ENCODE measurements around the gene CAMTA1.
"Not testable (repeated sequence)": the region's sequence is repeated elsewhere in the genome, so short reads cannot be mapped to it uniquely, and the experiment has no call there.

The CAMTA1 gene, protein sequence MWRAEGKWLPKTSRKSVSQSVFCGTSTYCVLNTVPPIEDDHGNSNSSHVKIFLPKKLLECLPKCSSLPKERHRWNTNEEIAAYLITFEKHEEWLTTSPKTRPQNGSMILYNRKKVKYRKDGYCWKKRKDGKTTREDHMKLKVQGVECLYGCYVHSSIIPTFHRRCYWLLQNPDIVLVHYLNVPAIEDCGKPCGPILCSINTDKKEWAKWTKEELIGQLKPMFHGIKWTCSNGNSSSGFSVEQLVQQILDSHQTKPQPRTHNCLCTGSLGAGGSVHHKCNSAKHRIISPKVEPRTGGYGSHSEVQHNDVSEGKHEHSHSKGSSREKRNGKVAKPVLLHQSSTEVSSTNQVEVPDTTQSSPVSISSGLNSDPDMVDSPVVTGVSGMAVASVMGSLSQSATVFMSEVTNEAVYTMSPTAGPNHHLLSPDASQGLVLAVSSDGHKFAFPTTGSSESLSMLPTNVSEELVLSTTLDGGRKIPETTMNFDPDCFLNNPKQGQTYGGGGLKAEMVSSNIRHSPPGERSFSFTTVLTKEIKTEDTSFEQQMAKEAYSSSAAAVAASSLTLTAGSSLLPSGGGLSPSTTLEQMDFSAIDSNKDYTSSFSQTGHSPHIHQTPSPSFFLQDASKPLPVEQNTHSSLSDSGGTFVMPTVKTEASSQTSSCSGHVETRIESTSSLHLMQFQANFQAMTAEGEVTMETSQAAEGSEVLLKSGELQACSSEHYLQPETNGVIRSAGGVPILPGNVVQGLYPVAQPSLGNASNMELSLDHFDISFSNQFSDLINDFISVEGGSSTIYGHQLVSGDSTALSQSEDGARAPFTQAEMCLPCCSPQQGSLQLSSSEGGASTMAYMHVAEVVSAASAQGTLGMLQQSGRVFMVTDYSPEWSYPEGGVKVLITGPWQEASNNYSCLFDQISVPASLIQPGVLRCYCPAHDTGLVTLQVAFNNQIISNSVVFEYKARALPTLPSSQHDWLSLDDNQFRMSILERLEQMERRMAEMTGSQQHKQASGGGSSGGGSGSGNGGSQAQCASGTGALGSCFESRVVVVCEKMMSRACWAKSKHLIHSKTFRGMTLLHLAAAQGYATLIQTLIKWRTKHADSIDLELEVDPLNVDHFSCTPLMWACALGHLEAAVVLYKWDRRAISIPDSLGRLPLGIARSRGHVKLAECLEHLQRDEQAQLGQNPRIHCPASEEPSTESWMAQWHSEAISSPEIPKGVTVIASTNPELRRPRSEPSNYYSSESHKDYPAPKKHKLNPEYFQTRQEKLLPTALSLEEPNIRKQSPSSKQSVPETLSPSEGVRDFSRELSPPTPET (N-terminal part only)

DNA sequence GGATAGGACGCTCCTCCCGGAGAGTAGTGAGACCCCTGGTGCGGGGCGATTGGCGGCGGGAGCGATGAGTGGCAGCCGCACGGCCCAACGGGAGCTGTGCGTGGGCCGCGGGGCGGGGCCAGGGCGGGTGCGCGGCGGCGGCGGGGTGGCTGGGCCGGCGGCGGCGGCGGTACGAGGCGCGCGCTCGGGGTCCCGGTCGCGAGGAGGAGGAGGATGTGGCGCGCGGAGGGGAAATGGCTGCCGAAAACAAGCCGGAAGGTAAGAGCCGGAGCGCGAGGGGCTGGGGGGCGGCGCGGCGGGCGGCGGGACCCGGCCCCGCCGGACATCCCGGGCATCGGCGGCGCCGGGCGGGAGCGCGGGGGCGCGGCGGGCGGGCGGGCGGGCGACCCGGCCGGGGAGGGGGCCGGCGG is at the start of gene CAMTA1:
TSS of gene CAMTA1 (plus strand) at position 137 of the 410 bp plus-strand sequence. CDS start at position 214, 77 bp downstream.
- DNase-seq = no peak

GRCh38 chr1:6738987-6739676 is 46.1 kb upstream of the CAMTA1 start:
- DNase-seq = no peak

- not testable (repeated sequence) for DNase-seq
Observed at GRCh38 chr1:6742676-6743188, 42.5 kb upstream of the CAMTA1 start.

DNA sequence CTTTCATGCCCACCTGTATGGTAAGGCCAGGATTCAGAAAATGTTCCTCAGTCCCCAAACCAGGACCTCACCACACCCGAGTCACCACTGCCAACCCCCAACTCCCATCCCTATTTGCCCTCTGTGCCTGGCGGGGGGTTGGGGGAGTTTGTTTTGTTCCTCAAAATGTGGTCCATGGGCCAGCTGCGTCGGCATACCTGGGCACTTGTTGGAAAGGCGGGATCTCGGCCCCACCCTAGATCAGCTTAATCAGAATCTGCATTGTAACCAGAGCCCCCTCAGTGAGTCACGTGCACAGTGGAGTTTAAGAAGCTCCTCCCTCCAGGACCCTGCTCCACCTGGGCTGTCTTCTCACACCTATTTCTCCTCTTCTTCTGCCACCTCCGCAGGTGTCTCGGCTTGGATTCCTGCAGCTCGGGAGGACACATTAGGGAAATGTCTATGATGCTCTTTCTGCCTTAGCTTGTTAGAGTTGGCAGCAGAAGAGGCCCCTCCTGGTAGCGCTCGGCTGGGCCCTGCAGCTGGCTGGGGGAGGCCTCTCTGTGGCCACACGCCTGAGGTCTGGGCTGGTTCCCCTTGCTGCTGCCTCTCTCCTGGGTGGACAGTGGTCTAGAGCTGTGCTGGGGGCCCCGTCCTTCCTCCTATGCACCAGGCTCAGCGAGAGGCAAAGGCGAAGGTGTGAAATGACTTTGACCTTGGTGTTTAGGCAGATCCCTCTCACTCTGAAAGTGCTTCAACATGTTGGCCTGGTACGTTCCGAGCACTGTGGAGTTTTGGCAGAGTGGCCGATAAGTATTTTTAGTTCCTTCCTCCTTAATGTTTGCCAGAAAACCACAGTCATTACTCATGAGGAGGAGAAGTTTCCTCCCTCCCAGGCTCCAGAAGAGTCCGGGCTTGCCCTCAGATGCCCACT is 41.8 kb upstream of the CAMTA1 start:
- no peak for DNase-seq

- DNase-seq = no peak
Observed at GRCh38 chr1:6745073-6745472, 40.2 kb upstream of the CAMTA1 start.

GRCh38 chr1:6747674-6748073 is 37.6 kb upstream of the CAMTA1 start:
- no peak for DNase-seq

DNA sequence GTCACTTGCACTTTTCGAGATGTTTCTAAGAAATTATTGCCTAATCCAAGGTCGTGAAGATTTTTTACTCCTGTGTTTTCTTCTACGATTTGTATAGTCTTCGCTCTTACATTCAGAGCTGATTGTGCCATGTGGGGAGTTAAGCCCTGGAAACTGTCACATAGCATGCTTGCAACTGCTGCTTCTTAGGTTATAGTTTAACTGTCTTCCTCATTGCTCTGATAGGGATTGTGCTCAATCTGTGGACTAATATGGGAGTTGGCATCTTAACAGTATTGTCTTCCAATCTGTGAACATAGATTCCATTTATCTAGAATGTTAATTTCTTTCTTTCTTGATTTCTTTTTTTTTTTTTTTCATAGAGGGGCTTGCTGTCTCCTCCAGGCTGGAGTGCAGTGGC is 34.8 kb upstream of the CAMTA1 start:
- no peak for DNase-seq

- DNase-seq = no peak
Observed at GRCh38 chr1:6753320-6754140, 31.7 kb upstream of the CAMTA1 start.

DNA sequence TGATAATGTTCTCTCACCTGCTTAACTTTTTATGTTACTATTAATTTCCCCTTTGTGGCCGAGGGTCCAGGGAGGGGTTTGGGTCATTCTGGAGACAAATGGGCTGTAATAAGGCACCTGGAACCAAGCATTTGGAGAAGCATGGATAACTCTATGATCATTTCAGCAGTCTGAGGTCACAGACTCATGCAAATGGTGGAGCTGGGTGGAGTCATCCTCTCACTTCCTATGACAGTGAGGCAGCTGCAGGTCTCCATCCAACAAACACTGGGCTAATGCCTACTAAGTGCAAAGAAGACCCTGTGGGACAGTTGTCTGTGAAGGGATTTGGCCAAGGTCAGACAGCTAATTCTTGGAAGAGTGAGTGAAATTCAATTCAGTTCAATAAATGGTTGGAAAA is 28.8 kb upstream of the CAMTA1 start:
- no peak for DNase-seq

- no peak for DNase-seq
Observed at GRCh38 chr1:6757719-6758435, 27.4 kb upstream of the CAMTA1 start.

DNA sequence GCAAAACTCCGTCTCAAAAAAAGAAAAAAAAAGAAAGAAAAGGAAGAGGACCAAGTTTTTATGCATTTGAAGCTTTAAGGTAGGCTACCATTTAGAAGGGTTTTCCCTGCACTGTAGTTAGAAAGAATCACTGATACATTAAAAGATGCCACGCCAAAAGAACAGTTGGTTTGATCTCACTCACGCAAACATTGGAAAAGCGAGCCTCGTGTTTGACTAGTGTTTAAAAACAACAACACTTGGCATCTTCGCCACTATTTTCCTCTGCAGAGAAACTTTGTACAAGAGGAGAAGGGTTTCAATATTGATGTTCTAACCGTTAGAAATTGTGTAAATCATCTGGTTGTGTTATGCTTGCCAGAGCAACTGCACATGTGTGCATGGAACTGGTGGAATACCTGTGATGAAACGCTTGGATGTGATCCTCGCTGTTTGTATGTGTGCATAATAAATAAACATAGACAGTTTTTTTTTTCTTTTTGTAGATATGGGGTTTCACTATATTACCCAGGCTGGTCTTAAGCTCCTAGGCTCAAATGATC is 24.0 kb upstream of the CAMTA1 start:
- no peak for DNase-seq

DNA sequence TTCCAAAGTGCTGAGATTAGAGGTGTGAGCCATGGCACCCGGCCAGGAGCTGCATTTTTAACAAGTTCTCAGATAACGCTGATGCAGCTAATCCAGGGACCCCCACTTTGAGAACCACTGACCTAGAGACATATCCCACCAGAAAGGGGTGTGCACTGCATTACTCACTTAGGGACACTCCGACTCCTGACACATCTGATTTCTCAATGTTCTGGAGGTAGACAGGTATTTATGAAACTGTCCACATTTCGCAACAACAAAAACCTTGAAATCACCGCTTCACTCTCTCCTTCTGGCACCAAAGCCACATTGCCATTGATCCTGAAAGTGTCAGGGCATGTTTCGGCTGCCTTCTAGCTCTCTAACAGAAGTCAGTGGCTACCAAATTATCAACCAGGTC is 23.2 kb upstream of the CAMTA1 start:
- no peak for DNase-seq

GRCh38 chr1:6770751-6771440 is 14.4 kb upstream of the CAMTA1 start:
- no peak for DNase-seq

DNA sequence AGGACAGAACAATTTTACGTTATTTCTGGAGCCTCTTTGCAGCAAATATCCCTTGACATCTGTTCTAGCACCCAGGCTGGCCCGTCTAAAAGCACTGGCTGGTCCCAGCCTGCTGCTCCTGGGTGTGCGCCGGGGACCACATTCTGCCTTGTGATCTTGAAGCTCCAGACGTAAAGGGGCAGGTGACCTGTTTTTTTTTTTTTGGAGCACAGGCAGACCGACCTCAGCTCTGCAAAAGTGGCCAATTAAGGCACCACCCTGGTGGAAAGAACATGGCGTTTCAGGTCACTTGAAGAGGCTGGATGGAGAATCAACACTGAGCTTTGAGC is 13.8 kb upstream of the CAMTA1 start:
- DNase-seq = no peak

- no peak for DNase-seq
Observed at GRCh38 chr1:6774381-6774780, 10.9 kb upstream of the CAMTA1 start.

DNA sequence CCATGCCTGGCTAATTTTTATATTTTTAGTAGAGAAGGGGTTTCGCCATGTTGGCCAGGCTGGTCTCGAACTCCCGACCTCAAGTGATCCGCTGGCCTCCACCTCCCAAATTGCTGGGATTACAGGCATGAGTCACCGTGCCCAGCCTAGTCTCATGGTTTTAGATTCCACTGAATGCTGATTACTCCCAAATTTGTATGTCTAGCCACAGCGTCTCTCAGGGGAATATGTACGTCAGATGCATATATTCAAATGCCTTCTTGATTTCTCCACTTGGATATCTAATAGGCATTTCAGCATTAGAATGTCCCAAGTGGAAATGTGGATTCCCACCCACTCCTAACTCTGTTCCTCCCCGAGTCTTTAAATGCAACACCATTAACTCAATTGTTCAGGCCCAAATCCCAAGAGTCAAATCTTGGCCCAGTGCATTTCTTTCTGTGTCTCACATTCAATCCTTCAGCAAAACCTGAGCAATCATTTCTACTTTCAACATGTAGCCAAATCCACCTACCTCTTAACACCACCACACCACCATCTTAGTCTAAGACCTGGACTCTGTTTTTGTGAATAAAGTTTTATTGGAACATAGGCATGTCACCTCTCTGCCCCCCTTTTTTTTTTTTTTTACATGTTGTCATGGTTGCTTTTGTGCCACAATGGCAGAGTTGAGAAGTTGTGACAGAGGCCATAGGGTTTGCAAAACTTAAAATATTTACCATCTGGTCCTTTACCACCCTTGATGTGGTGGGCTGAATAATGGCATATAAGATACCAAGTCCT is 9.8 kb upstream of the CAMTA1 start:
- DNase-seq = no peak

- DNase-seq = no peak
Observed at GRCh38 chr1:6776389-6776788, 8.9 kb upstream of the CAMTA1 start.

DNA sequence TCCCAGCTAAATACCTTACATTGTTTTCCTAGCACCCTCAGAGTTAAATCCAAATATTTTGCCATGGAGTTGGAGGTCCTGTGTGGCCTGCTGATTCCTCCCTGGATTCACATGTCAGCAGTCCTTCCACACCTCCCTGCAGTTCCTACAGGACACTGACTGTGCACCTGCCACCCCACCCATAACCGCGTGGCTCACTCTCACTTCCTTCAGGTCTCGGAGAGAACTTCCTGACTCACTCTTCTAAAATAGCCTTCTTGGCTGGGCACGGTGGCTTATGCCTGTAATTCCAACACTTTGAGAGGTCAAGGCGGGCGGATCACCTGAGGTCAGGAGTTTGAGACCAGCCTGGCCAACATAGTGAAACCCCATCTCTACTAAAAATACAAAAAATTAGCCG is 8.4 kb upstream of the CAMTA1 start:
- no peak for DNase-seq
